Kidney tubule cell (primary cell): ENCODE results near the gene CCDC8.
"Not testable (repeated sequence)": the region's sequence is repeated elsewhere in the genome, so short reads cannot be mapped to it uniquely, and the experiment has no call there.

Source experiments
- DNase-seq: peaks from one replicate; pipeline ENCODE4 v3.0.0-alpha.2; 2018; ENCODE audit warnings: low spot score

Gene CCDC8

GRCh38 chr19:46380690-46381089 lies 32.7 kb downstream of the CCDC8 start:
- DNase-seq, result no peak

- DNase-seq, result no peak
These were observed 35.1 kb downstream of the CCDC8 start for GRCh38 chr19:46378268-46378667.

- no peak for DNase-seq
These were observed 36.9 kb downstream of the CCDC8 start for GRCh38 chr19:46376241-46377153.

GRCh38 chr19:46375476-46376067 lies 37.8 kb downstream of the CCDC8 start:
- not testable (repeated sequence) for DNase-seq

- no peak for DNase-seq
These were observed 38.6 kb downstream of the CCDC8 start for GRCh38 chr19:46374536-46375475.

- peak; percentile 98 for DNase-seq
These were observed 39.6 kb downstream of the CCDC8 start for GRCh38 chr19:46373491-46374359.

GRCh38 chr19:46372901-46373490 lies 40.4 kb downstream of the CCDC8 start:
- DNase-seq, result no peak

GRCh38 chr19:46371371-46371901 lies 41.9 kb downstream of the CCDC8 start:
- no peak for DNase-seq

GRCh38 chr19:46369817-46370216 lies 43.5 kb downstream of the CCDC8 start:
- DNase-seq, result peak; percentile 65

GRCh38 chr19:46368116-46368515 lies 45.2 kb downstream of the CCDC8 start:
- no peak for DNase-seq

- DNase-seq, result no peak
These were observed 45.9 kb downstream of the CCDC8 start for GRCh38 chr19:46367426-46367825.

GRCh38 chr19:46366620-46367292 lies 46.6 kb downstream of the CCDC8 start:
- no peak for DNase-seq

- peak; percentile 52 for DNase-seq
These were observed 47.8 kb downstream of the CCDC8 start for GRCh38 chr19:46365561-46365960.

GRCh38 chr19:46364359-46364758 lies 49.0 kb downstream of the CCDC8 start:
- no peak for DNase-seq

- DNase-seq, result no peak
These were observed 51.4 kb downstream of the CCDC8 start for GRCh38 chr19:46361915-46362314.
